Nucleus accumbens (tissue), 56 donors: ENCODE measurements around the gene USP10.

ENCODE experiments used
- DNase-seq, 56 donors: peaks; one replicate each; lab custom pipeline; 2025; lab: John Stamatoyannopoulos, UW

The USP10 gene

GRCh38 chr16:84794626-84795025 is 94.8 kb downstream of the USP10 start:
- no peak for DNase-seq

GRCh38 chr16:84795329-84796053 is 95.7 kb downstream of the USP10 start:
- no peak for DNase-seq

GRCh38 chr16:84800158-84800978 is 100.6 kb downstream of the USP10 start:
- no peak for DNase-seq

GRCh38 chr16:84803146-84803545 is 103.3 kb downstream of the USP10 start:
- DNase-seq: no peak

- DNase-seq: no peak
Observed at GRCh38 chr16:84804326-84804725, 104.5 kb downstream of the USP10 start.

GRCh38 chr16:84806256-84806889 is 106.6 kb downstream of the USP10 start:
- peak in 4 of 56 donors; percentile 7 to 27 (median 18) for DNase-seq

GRCh38 chr16:84806890-84807258 is 107.1 kb downstream of the USP10 start:
- DNase-seq: no peak

GRCh38 chr16:84807776-84808175 is 108.0 kb downstream of the USP10 start:
- no peak for DNase-seq

GRCh38 chr16:84808826-84809225 is 109.0 kb downstream of the USP10 start:
- no peak for DNase-seq

GRCh38 chr16:84810518-84811273 is 110.9 kb downstream of the USP10 start:
- no peak for DNase-seq

GRCh38 chr16:84811529-84811928 is 111.7 kb downstream of the USP10 start:
- DNase-seq: no peak

- DNase-seq: peak in 1 of 56 donors; percentile 10
Observed at GRCh38 chr16:84813141-84813934, 113.5 kb downstream of the USP10 start.

- DNase-seq: no peak
Observed at GRCh38 chr16:84815462-84815861, 115.7 kb downstream of the USP10 start.

GRCh38 chr16:84816023-84816422 is 116.2 kb downstream of the USP10 start:
- no peak for DNase-seq

- DNase-seq: no peak
Observed at GRCh38 chr16:84816485-84816884, 116.7 kb downstream of the USP10 start.

GRCh38 chr16:84817206-84817605 is 117.4 kb downstream of the USP10 start:
- no peak for DNase-seq

- no peak for DNase-seq
Observed at GRCh38 chr16:84817613-84818012, 117.8 kb downstream of the USP10 start.

GRCh38 chr16:84818133-84818532 is 118.3 kb downstream of the USP10 start:
- DNase-seq: no peak

- no peak for DNase-seq
Observed at GRCh38 chr16:84818989-84819643, 119.3 kb downstream of the USP10 start.
